Right renal pelvis (tissue), 4 donors: Measurements from ENCODE around the gene RASSF5. TPM values are rescaled to one million over a fixed set of nuclear protein-coding genes. Genes with fewer than 3 reads are reported as not detected.

ENCODE experiments used
- DNase-seq, 4 donors: peaks; one replicate each; pipeline ENCODE4 v3.0.0-alpha.2; 2013; ENCODE audit warnings: low read depth in 4 of 4, low spot score in 3 of 4, missing footprints in 1 of 4
- polyA plus RNA-seq, 4 donors: library from polyadenylated mRNA; unstranded; fragments of 120-200 nt; gene quantifications; one replicate each; pipeline ENCODE4 v1.2.1, GENCODE V29; 2013; ENCODE audit not compliant: insufficient read length in 4 of 4

Gene RASSF5
- polyA plus RNA-seq, 4 donors, result 5.0 to 7.0 (median 5.3) TPM

DNA sequence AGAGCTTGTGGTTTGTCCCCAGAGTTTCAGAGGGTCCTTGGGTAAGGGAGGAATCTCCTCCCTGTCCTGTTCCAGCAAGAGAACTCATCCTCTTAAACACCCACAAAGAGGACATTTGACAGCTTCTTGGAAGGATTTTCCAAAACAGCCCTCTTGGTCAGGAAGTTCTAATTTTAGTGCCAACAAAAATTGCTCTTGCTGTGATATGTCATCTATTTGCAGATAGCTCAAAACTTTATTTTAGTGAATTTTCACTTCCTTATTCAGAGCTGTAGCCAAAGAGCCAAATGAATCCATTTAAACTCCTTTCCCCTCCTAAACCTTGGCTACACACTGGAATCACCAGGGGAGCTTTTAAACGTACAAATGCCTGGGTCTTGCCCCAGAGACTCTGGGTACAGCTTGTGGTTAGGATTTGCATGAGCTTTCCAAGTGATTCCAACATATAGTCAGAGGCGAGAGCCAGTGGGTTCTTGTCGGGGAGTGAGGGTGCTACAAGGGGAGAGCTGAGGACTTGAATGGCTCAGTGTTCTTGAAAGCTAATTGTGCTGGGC, 11.8 kb upstream of the RASSF5 start:
- DNase-seq, result no peak

DNA sequence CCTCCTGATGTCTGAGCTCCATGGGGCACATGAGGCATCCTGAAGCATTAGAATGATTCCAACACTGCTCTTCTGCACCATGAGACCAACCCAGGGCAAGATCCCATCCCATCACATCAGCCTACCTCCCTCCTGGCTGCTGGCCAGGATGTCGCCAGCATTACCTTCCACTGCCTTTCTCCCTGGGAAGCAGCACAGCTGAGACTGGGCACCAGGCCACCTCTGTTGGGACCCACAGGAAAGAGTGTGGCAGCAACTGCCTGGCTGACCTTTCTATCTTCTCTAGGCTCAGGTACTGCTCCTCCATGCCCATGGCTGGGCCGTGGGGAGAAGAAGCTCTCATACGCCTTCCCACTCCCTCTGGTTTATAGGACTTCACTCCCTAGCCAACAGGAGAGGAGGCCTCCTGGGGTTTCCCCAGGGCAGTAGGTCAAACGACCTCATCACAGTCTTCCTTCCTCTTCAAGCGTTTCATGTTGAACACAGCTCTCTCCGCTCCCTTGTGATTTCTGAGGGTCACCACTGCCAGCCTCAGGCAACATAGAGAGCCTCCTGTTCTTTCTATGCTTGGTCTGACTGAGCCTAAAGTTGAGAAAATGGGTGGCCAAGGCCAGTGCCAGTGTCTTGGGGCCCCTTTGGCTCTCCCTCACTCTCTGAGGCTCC, 11.1 kb upstream of the RASSF5 start:
- DNase-seq, result no peak

DNA sequence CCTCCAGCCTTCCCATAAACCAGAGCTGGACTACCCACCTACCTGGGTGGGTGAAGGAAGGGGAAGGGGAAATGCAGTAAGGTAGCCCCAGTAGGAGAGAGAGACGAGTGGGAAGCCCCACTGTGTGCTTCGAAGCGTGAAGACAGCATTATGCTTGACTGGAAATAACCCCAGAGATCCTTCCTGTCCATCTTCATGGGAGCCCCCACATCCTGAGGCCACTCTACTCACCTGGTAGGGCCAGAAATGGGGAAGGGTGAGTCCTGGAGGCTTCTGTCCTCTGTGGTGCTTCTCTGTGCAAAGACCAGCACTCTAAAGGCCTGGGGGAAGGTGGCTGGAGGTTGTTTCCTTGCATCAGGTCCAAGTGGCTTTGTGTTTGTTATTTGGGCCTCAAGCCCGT, 10.0 kb upstream of the RASSF5 start:
- DNase-seq, result no peak

DNA sequence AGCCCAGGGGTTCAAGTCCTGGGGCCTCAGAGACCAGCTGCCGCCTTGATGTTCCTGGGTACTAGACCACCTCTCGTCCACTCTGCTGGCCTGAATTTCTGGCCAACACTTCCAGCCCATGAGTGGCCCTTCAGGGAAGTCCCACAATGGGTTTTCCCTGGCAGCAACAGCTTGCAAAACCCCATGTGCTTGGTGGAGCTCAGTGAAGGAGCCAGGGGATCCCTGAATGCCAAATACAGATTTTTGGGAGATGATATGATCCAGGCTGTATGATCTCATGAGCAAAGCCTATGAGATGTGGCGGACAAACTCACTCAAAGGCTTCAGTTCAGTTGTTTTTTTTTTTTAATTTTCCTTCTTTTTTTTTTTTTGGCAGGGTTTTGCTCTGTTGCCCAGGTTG, 9.6 kb upstream of the RASSF5 start:
- no peak for DNase-seq

GRCh38 chr1:206498685-206499084, 8.6 kb upstream of the RASSF5 start:
- no peak for DNase-seq

GRCh38 chr1:206500046-206500445, 7.3 kb upstream of the RASSF5 start:
- no peak for DNase-seq

DNA sequence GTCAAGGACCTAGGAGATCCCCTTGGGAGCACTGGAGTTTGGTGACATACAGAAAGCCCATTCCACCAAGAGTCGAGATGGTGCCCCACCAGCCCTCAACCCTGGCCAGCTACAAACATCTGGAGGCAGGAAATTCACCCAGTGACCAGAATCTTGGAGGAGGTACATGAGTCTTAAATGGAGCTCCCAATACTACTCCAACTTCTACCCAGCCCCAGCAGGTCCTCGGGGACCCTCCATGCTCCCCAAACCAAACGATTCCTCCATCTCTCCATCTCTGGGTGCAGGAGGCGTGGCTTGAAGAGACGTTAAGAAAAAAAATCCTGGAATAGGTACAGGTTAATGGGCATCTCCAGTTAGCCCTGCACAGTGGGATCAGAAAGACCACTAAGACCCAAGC, 5.5 kb upstream of the RASSF5 start:
- DNase-seq, result no peak

- no peak for DNase-seq
These were observed 4.9 kb upstream of the RASSF5 start for GRCh38 chr1:206502403-206502802.

DNA sequence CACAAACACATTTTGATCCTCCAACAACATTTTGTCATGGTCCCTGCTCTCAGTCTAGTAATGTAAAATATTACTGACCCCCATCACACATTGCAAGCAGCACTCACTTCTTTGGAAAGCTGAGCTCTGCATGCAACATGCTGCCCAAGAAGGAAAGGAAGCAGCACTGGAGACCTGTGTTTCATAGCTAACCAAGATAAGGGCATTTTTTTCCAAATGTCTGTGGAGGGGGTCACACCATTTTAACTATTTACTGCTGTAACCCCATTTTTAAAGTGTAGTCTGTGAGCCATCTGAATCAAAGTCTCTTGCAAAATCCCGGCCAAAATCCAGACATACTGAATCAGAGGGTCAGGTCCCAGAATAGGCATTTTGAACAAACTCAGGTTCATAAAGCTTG, 4.5 kb upstream of the RASSF5 start:
- no peak for DNase-seq

DNA sequence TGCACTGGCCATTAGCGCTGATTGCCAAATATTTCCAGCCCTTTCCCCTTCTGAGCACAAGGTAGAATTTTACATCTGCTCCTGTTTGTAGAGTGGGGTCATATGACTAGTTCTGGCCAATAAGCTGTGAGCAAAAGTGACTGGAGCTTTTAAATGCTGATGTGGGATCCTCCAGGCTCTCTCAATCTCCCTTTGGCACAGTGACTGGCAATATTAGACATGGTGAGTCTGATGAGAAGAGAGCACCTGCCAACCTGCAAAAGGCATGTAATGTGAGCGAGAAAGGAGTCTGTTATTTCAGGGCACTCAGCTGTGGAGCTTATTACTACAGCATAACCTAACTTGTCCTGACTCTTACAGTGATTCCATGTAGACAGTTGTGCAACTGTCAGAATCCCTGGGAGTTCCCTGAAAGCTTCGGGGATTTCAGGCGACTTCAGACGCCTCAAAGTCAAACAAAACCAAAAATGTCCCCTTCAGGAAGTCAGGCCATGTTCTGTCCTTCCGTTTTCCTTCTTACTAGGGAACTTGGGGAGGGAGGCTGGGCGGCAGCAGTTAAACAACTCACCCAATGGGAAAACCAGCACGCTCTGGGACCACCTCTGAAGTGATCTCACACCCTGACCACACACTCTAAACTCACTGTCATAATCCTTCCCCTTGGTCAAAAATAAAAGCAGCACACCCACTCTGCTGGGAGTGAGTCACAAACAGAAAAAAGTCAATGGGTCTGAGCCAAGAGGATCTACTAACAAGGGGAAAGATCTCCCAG, 3.6 kb upstream of the RASSF5 start:
- DNase-seq, result no peak

GRCh38 chr1:206504363-206504713, 3.0 kb upstream of the RASSF5 start:
- DNase-seq, result no peak

DNA sequence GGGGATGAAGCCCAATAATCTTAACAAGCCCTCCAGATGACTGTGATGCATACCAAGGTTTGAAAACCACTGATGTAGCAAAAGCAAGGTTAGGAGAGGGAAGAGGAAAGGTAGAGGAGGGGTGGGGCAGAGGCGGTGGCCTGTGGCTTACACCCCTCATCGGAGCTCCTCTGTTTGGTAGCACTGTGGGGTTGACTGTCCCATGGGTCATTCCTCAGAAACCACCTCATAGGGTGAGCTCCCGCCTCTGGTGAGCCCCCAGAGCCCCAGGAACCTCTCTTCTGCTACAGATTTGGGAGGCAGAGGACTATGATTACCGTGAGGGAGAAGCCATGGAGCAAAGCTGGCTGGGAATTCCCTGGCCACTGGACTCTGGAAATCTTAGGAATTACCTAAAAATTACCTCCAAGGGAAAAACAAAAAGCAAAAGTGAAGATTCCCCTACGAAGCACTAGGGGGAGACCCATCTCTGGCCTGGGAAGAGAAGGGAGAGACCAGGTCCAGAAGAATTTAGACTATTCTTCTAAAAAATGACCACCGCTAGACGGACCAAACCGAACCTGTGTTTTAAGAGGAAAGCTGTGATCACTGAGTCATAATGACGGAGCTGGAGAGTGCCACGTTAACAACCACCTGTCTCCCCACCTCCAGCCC, 1.5 kb upstream of the RASSF5 start:
- DNase-seq, result no peak

GRCh38 chr1:206506405-206507283, 687 bp upstream of the RASSF5 start:
- DNase-seq, result no peak

DNA sequence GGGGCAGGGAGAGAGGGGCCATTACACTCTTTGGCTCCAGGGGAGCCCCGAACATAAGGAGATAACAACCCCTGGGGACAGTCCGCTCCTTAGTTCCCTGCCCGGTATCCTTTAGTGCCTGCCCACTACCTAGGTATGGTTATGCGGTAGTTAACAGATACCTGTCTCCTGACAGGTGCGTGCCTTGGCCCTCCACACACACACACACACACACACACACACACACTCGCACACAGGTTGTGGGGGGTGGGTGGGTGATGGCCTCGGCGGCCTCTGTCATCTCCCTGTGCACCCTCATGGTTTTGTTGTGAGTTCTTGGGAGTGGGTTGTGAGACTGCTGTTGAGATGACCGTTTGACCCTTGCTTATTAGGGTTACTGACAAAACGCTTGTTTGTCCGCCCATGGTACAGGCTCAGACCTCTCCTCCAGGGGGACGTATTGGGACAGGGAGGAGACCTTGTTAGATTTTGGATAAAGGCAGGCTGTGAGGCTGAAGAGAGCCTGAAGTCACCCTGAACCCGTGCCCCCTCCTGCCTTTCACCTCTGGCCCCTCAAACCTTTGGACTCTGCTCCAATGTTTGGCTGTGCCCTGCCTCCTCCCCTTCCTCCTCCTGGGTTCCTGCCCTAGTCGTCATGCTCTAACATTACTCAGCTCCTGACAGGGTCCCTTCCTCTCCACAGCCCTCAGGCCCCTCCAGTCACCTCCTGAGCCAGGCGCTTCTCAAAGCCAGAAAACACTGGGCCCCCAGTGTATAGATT, 979 bp downstream of the RASSF5 start:
- DNase-seq, result no peak

DNA sequence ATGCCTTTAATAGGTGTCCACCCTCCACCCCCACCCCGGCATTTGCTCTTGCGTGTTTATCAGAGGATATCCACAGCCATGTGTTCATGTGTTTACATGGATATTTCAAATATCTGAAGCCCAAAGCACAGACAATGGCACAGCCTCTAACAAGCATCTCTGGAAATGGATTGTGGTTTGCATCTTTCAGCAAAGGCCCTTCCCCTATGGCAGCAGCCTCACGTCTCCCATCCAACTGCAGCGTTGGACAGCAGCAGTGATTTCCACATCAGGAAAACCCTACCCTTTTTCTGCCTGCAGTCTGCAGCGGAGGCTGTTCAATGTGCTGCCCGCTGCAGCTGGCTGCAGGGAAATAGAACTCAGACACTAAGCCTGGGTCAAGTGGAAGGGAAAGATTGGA, 1.6 kb downstream of the RASSF5 start:
- DNase-seq, result no peak

DNA sequence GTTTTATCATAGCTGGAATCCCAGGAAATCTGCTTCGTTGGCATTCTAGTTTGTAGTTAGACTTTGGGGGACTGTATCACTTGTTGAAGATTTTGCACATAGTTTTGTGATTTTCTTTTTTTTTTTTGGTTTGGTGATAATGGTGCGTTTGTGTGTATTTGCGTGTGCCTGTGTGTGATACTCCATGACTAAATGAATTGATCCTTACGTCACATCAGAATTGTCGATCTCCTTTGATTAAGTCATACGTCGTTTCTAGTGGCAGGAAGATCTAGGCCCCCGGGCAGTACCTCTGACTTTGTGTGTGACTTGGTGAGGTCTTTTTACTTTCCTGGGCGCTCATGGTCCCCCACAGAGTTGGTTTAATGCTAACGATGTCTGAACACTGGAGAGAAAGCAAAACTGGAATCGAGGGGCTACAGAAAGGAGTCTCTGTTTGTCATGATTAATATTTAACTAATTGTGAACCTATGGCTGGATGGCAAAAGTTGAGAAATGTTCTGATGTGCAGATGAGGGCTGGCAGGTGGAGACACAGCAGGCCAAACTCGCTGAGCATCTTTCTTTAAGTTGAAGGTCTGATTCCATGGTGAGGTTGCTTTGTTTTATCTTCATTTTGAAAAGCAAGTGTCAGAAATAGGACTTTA, 2.4 kb downstream of the RASSF5 start:
- DNase-seq, result no peak

- no peak for DNase-seq
These were observed 3.0 kb downstream of the RASSF5 start for GRCh38 chr1:206510371-206510770.

GRCh38 chr1:206511362-206512057, 4.2 kb downstream of the RASSF5 start:
- no peak for DNase-seq
